ENCODE data around the gene GPATCH2L.

DNA sequence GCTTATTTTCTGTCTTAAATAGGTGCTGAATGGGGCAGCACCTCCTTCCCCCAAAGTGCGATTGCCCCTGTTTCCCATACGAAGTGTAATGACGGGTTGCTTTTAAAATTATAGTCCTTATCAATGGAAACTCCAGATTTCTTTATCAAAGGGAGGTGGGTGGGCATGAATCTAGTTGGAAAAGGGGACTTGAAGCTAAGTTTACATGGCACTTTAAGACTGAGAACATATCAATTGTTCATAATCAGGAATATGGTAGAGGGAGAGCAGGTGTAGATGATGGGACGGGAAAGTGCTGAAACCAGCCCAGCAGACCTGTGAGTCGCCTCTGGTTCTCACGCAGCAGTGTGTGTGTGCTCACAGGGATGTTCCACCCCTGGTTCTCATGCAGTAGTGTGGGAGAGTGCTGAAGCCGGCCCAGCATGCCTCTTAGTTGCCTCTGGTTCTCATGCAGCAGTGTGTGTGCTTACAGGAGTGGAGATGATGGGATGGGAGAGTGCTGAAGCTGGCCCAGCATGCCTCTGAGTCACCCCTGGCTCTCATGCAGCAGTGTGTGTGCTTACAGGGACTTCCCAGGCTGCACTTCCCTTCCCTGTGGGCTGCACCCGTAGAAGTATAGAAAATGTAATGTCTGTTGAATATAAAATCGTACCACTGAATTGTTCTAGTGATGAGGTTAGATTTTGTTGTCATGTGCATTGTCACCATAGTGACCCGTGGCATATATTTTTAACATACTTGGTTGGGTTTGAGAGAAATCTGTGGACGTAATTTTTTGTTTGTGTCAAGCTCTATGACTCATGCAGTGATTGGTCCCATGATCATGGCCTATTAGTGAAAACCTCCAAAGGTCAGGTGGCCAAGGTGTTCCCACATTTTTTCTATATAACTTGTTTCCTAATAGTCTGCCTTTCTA lies 51.6 kb downstream of the GPATCH2L start:
- TF ChIP-seq FOXM1 (IDR thresholded peaks at IDR 0.05; ENCODE audit: borderline replicate concordance) (no peak), FOXK2 (IDR thresholded peaks at IDR 0.05) (no peak), FOXA1 (IDR thresholded peaks at IDR 0.05) (no peak), SP1 (IDR thresholded peaks at IDR 0.05) (no peak), HDGF (IDR thresholded peaks at IDR 0.05; ENCODE audit: borderline replicate concordance) (no peak), ELF4 (IDR thresholded peaks at IDR 0.05) (no peak), TARDBP (IDR thresholded peaks at IDR 0.05) (no peak), CTBP1 (IDR thresholded peaks at IDR 0.05; ENCODE audit: borderline replicate concordance) (no peak), BHLHE40 (IDR thresholded peaks at IDR 0.05; ENCODE audit: borderline replicate concordance) (no peak), NFRKB (IDR thresholded peaks at IDR 0.05) (no peak)

All from HEK293T (cell line).